ENCODE measurements around the gene FOXRED2.

GRCh38 chr22:36505998-36506635 lies 723 bp downstream of the FOXRED2 start:
- TF ChIP-seq CTCF (conservative IDR thresholded peaks at IDR 0.05), result no peak
- TF ChIP-seq EZH2 (IDR thresholded peaks at IDR 0.05; ENCODE audit: low read depth), result no peak
